H1 (cell line): Measurements from ENCODE around the gene ALOX15. TPM values are rescaled to one million over a fixed set of nuclear protein-coding genes. Genes with fewer than 3 reads are reported as not detected.

Experiments
- CTCF ChIA-PET: fragments of 300-600 bp; sonication (Branson Sonifier 250); formaldehyde crosslinking; loops from one replicate; lab custom pipeline; 2021; ENCODE audit not compliant: partially characterized antibody; lab: Charles Lee
- POLR2A ChIA-PET: fragments of 300-600 bp; sonication (Branson Sonifier 250); formaldehyde crosslinking; loops from one replicate; lab custom pipeline; 2021; ENCODE audit warnings: inconsistent platforms; ENCODE audit not compliant: partially characterized antibody; lab: Charles Lee
- DNase-seq, 2 experiments: peaks; one replicate each; pipeline versions ENCODE4 v3.0.0 to v3.0.0-alpha.2; 2010 to 2022; ENCODE audit warnings: low spot score in 2 of 2, low read depth in 1 of 2, mixed read lengths in 1 of 2
- FAIRE-seq: peaks from 2 replicates; lab custom pipeline; 2011; peaks lifted over from hg19 to GRCh38; lab: Jason Lieb, UNC
- H2AFZ ChIP-seq: 2 replicates; pipeline ENCODE4 v1.8.1; 2012; ENCODE audit warnings: low read length, inconsistent platforms
- H2AK5ac ChIP-seq: 2 replicates; pipeline ENCODE4 v1.6.1; 2013; ENCODE audit warnings: low read depth, low read length
- H2BK120ac ChIP-seq: replicated peaks from 2 replicates; pipeline ENCODE3; 2013; ENCODE audit warnings: low read depth, low read length, inconsistent platforms
- H2BK12ac ChIP-seq: 2 replicates; pipeline ENCODE4 v1.6.1; 2013; ENCODE audit warnings: low read depth, low read length
- H2BK15ac ChIP-seq: 2 replicates; pipeline ENCODE4 v1.6.1; 2013; ENCODE audit warnings: low read length
- H2BK20ac ChIP-seq: 2 replicates; pipeline ENCODE4 v1.6.1; 2013; ENCODE audit warnings: low read length
- H2BK5ac ChIP-seq: 2 replicates; pipeline ENCODE4 v1.6.1; 2013; ENCODE audit warnings: low read depth, low read length
- H3K14ac ChIP-seq: 2 replicates; pipeline ENCODE4 v1.6.1; 2013; ENCODE audit warnings: inconsistent platforms; ENCODE audit not compliant: insufficient read length
- H3K18ac ChIP-seq: 2 replicates; pipeline ENCODE4 v1.6.1; 2013; ENCODE audit warnings: low read length; ENCODE audit errors: extremely low read depth
- H3K23ac ChIP-seq: 2 replicates; pipeline ENCODE4 v1.6.1; 2013; ENCODE audit warnings: inconsistent platforms; ENCODE audit not compliant: insufficient read length
- H3K23me2 ChIP-seq: 2 replicates; pipeline ENCODE4 v1.6.1; 2013; ENCODE audit warnings: low read depth, low read length
- H3K27ac ChIP-seq: 2 replicates; pipeline ENCODE4 v1.6.1; 2011; ENCODE audit warnings: low read depth, low read length, inconsistent platforms
- H3K27me3 ChIP-seq, 4 experiments: replicated peaks in 1 of 4; 1 replicate in 1 of 4; 2 replicates in 3 of 4; pipeline versions ENCODE4 v1.6.1 to v1.8.1; 2011 to 2013; ENCODE audit warnings: low read length in 3 of 4, mild to moderate bottlenecking in 3 of 4, inconsistent platforms in 2 of 4, mixed read lengths in 2 of 4, moderate library complexity in 1 of 4; ENCODE audit not compliant: control insufficient read depth in 3 of 4, insufficient read depth in 3 of 4; ENCODE audit errors: extremely low read depth in 1 of 4
- H3K36me3 ChIP-seq, 4 experiments: 2 replicates each; pipeline versions ENCODE4 v1.6.1 to v1.8.1; 2011 to 2013; ENCODE audit warnings: mild to moderate bottlenecking in 4 of 4, low read length in 3 of 4, moderate library complexity in 2 of 4, control low read depth in 1 of 4, inconsistent platforms in 1 of 4; ENCODE audit not compliant: insufficient read depth in 4 of 4, control insufficient read depth in 2 of 4
- H3K4ac ChIP-seq: replicated peaks from 2 replicates; pipeline ENCODE3; 2013; ENCODE audit warnings: low read length, low read depth, mixed read lengths, inconsistent platforms; ENCODE audit not compliant: insufficient read length
- H3K4me1 ChIP-seq, 4 experiments: replicated peaks in 1 of 4; 1 replicate in 1 of 4; 2 replicates in 3 of 4; pipeline versions ENCODE4 v1.6.1 to v1.8.1; 2011 to 2013; ENCODE audit warnings: low read length in 3 of 4, inconsistent platforms in 2 of 4, mixed read lengths in 1 of 4; ENCODE audit not compliant: insufficient read depth in 4 of 4, control insufficient read depth in 3 of 4
- H3K4me2 ChIP-seq, 2 experiments: 2 replicates each; pipeline versions ENCODE4 v1.6.1 to v1.8.1; 2011 to 2013; ENCODE audit warnings: low read depth in 2 of 2, low read length in 2 of 2, control low read depth in 1 of 2, inconsistent platforms in 1 of 2, mild to moderate bottlenecking in 1 of 2; ENCODE audit not compliant: insufficient read depth in 1 of 2
- H3K4me3 ChIP-seq, 4 experiments: fragments of 200-600, 300-600 bp in 1 of 4; sonication (generic), shearing (Covaris generic), sonication (Bioruptor Twin) in 1 of 4; 2 replicates each; pipeline versions ENCODE4 v1.5.1 to v1.8.1; 2011 to 2016; ENCODE audit warnings: low read length in 4 of 4, low read depth in 3 of 4, control low read depth in 2 of 4, inconsistent platforms in 2 of 4, mild to moderate bottlenecking in 2 of 4, mixed read lengths in 1 of 4, moderate library complexity in 1 of 4; ENCODE audit not compliant: insufficient read depth in 2 of 4; ENCODE audit errors: extremely low read depth in 1 of 4
- H3K56ac ChIP-seq: replicated peaks from 2 replicates; pipeline ENCODE3; 2013; ENCODE audit warnings: low read depth, mild to moderate bottlenecking, mixed read lengths, low read length, inconsistent platforms; ENCODE audit not compliant: insufficient read length
- H3K79me1 ChIP-seq: 2 replicates; pipeline ENCODE4 v1.6.1; 2013; ENCODE audit warnings: low read depth, low read length, control low read depth
- H3K79me2 ChIP-seq, 2 experiments: 2 replicates each; pipeline versions ENCODE4 v1.6.1 to v1.8.1; 2012 to 2013; ENCODE audit warnings: low read length in 2 of 2, mild to moderate bottlenecking in 2 of 2, inconsistent platforms in 1 of 2; ENCODE audit not compliant: insufficient read depth in 2 of 2, control insufficient read depth in 1 of 2
- H3K9ac ChIP-seq, 4 experiments: replicated peaks in 1 of 4; 1 replicate in 1 of 4; 2 replicates in 3 of 4; pipeline versions ENCODE4 v1.6.1 to v1.8.1; 2011 to 2013; ENCODE audit warnings: low read depth in 3 of 4, low read length in 3 of 4, control low read depth in 2 of 4, mild to moderate bottlenecking in 2 of 4, moderate library complexity in 2 of 4, inconsistent platforms in 1 of 4; ENCODE audit errors: extremely low read depth in 1 of 4
- H3K9me3 ChIP-seq, 2 experiments: 2 replicates each; pipeline versions ENCODE4 v1.6.1 to v1.8.1; 2012 to 2013; ENCODE audit warnings: mild to moderate bottlenecking in 2 of 2, moderate library complexity in 2 of 2, control low read depth in 1 of 2, inconsistent platforms in 1 of 2, low read depth in 1 of 2, low read length in 1 of 2, mixed read lengths in 1 of 2; ENCODE audit not compliant: insufficient read depth in 2 of 2
- H4K20me1 ChIP-seq, 2 experiments: replicated peaks in 1 of 2; 2 replicates each; pipeline versions ENCODE3 to v1.8.1; 2011 to 2013; ENCODE audit warnings: inconsistent platforms in 2 of 2, low read length in 2 of 2, mild to moderate bottlenecking in 1 of 2; ENCODE audit not compliant: insufficient read depth in 2 of 2, control insufficient read depth in 1 of 2
- H4K5ac ChIP-seq: 2 replicates; pipeline ENCODE4 v1.6.1; 2013; ENCODE audit warnings: low read length, low read depth, mixed read lengths, inconsistent platforms; ENCODE audit not compliant: insufficient read length
- H4K8ac ChIP-seq: 2 replicates; pipeline ENCODE4 v1.8.0; 2013; ENCODE audit warnings: mild to moderate bottlenecking, moderate library complexity, low read length, inconsistent platforms; ENCODE audit not compliant: insufficient read depth; ENCODE audit errors: extremely low read depth
- H4K91ac ChIP-seq: replicated peaks from 2 replicates; pipeline ENCODE3; 2013; ENCODE audit warnings: low read length, mixed read lengths, inconsistent platforms; ENCODE audit not compliant: insufficient read length
- ASH2L ChIP-seq: fragments of 200-600, 300-600 bp; sonication (generic); IDR thresholded peaks from one replicate; pipeline ENCODE4 v1.7.1; 2017; ENCODE audit warnings: low read length
- CTCF ChIP-seq, 3 experiments: IDR thresholded peaks; 1 replicate in 2 of 3; 2 replicates in 1 of 3; pipeline versions ENCODE4 v1.5.1 to v1.6.1; 2011; ENCODE audit warnings: low read length in 3 of 3, mild to moderate bottlenecking in 3 of 3, inconsistent platforms in 2 of 3, low read depth in 1 of 3, moderate library complexity in 1 of 3; ENCODE audit not compliant: insufficient read depth in 1 of 3; ENCODE audit errors: control extremely low read depth in 1 of 3
- HDAC2 ChIP-seq, 2 experiments: fragments of 300-600 bp in 1 of 2; sonication (generic) in 1 of 2; IDR thresholded peaks; 2 replicates each; pipeline ENCODE4 v1.6.1; 2011 to 2012; ENCODE audit warnings: low read depth in 2 of 2, low read length in 2 of 2, mild to moderate bottlenecking in 2 of 2, moderate library complexity in 2 of 2, borderline replicate concordance in 1 of 2, inconsistent platforms in 1 of 2
- HDAC6 ChIP-seq: IDR thresholded peaks from one replicate; pipeline ENCODE4 v1.7.1; 2012; ENCODE audit warnings: low read depth, mild to moderate bottlenecking, inconsistent platforms, low read length, moderate library complexity
- JUN ChIP-seq: IDR thresholded peaks from 2 replicates; pipeline ENCODE4 v1.6.1; 2011; ENCODE audit warnings: low read depth, mild to moderate bottlenecking, improper control_type of control experiment, low read length
- KDM5A ChIP-seq: fragments of 200-600 bp; IDR thresholded peaks from 2 replicates; pipeline ENCODE4 v1.7.1; 2012; ENCODE audit warnings: mild to moderate bottlenecking, low read length, inconsistent platforms, mixed read lengths
- PHF8 ChIP-seq: fragments of 200-600 bp; sonication (generic); conservative IDR thresholded peaks from 2 replicates; pipeline ENCODE4 v1.7.1; 2012; ENCODE audit warnings: low read depth, mild to moderate bottlenecking, inconsistent platforms, low read length, moderate library complexity
- SAP30 ChIP-seq: fragments of 300-600 bp; sonication (generic); IDR thresholded peaks from 2 replicates; pipeline ENCODE4 v1.7.1; 2012; ENCODE audit warnings: low read length, moderate library complexity, mild to moderate bottlenecking, inconsistent platforms; ENCODE audit not compliant: insufficient read depth, insufficient replicate concordance
- TCF12 ChIP-seq: IDR thresholded peaks from 2 replicates; pipeline ENCODE4 v1.6.1; 2011; ENCODE audit warnings: low read depth, mild to moderate bottlenecking, low read length
- WGBS, 2 experiments: shearing (Covaris generic) in 1 of 2; methylation state at CpG; one replicate each; pipeline versions ENCODE4 v1.1.6 to v1.1.7; 2013 to 2015; ENCODE audit warnings: low lambda C conversion rate in 2 of 2, mixed read lengths in 2 of 2, inconsistent platforms in 1 of 2, low coverage in 1 of 2, missing lambda C conversion rate in 1 of 2; ENCODE audit not compliant: insufficient replicate concordance in 2 of 2, insufficient coverage in 1 of 2, insufficient read length in 1 of 2; ENCODE audit errors: extremely low coverage in 1 of 2, missing lambda C conversion rate in 1 of 2; 5-methylcytosine and 5-hydroxymethylcytosine counted together
- polyA plus RNA-seq, 7 experiments: library from polyadenylated mRNA; depleted of rRNA in 3 of 7; stranded (reverse) in 5 of 7; unstranded in 2 of 7; fragments of >200 nt in 5 of 7; fragments of 200-250 nt in 2 of 7; gene quantifications; 1 replicate in 5 of 7; 2 replicates in 1 of 7; 4 replicates in 1 of 7; pipeline versions ENCODE4 v1.2.1 to v1.2.3, GENCODE V29; 2011 to 2013; ENCODE audit warnings: missing spikeins in 2 of 7, mixed read lengths in 2 of 7
- total RNA-seq: library from RNA; stranded (reverse); fragmentation: NEBNext Ultra II Directional; extraction: Animal tissue kit (Norgen Biotek cat#: 25700); gene quantifications from 2 replicates; pipeline ENCODE4 v1.2.1, GENCODE V29; 2021

The ALOX15 gene
- total and polyA plus RNA-seq, 2 of the 8 experiments (the other 6 are each of a cell fraction or from before 2014, with no cell fraction given) = 1.5 to 1.7 TPM

GRCh38 chr17:4673986-4674684 lies 32.7 kb upstream of the ALOX15 start:
- H2BK120ac ChIP-seq = no peak overlapping the region
- H3K4ac ChIP-seq = no peak overlapping the region
- H3K4me1 ChIP-seq = no peaks in the 10 kb centered on the region
- no peak overlapping the region for H2AFZ ChIP-seq
- H3K36me3 ChIP-seq = peaks cover 36 to 78% (median 71%) of the 10 kb centered on the region in 4 experiments
- H4K20me1 ChIP-seq = peaks cover 8 to 23% of the 10 kb centered on the region in 2 experiments
- ChIA-PET CTCF (interaction anchor here (0.9 to 1.3 kb wide), 2 partner anchors 107 to 109 kb away, joined by 3 to 4 read pairs; no protein-coding TSS in a partner anchor), POLR2A (interaction anchor here (1.0 to 2.1 kb wide), 3 partner anchors 10 to 26 kb away, joined by 3 to 4 read pairs (median 4); no protein-coding TSS in a partner anchor)
- H2BK12ac ChIP-seq = no peak overlapping the region
- DNase-seq (no peak), FAIRE-seq (no peak)
- H3K9ac ChIP-seq = no peak overlapping the region
- H2BK15ac ChIP-seq = no peak overlapping the region
- H3K23ac ChIP-seq = no peak overlapping the region
- H3K79me2 ChIP-seq = no peaks in the 10 kb centered on the region
- H3K4me3 ChIP-seq = no peak overlapping the region
- H3K79me1 ChIP-seq = no peaks in the 10 kb centered on the region
- no peaks in the 10 kb centered on the region for H3K27me3 ChIP-seq
- H2BK20ac ChIP-seq = no peak overlapping the region
- no peaks in the 10 kb centered on the region for H3K23me2 ChIP-seq
- H3K18ac ChIP-seq = no peak overlapping the region
- no peak overlapping the region for H3K14ac ChIP-seq
- H3K56ac ChIP-seq = no peak overlapping the region
- H4K5ac ChIP-seq = no peak overlapping the region
- H2AK5ac ChIP-seq = no peak overlapping the region
- H2BK5ac ChIP-seq = no peak overlapping the region
- H3K9me3 ChIP-seq = no peaks in the 10 kb centered on the region
- WGBS, 2 experiments = 95% methylated on average over 27 of the region's 27 CpGs; no CpG with 5 or more reads in 1 of the 2 experiments
- H4K91ac ChIP-seq = no peak overlapping the region
- H3K27ac ChIP-seq = no peak overlapping the region
- no peak overlapping the region for H4K8ac ChIP-seq
- no peak overlapping the region for H3K4me2 ChIP-seq
- no peak for TF ChIP-seq CTCF (IDR thresholded peaks at IDR 0.05; ENCODE audit: control extremely low read depth in 1 of 3, insufficient read depth in 1 of 3, low read depth in 1 of 3, low read length in 3 of 3)
- no peak for TF ChIP-seq KDM5A
- TF ChIP-seq JUN = no peak
- TF ChIP-seq HDAC2 (IDR thresholded peaks at IDR 0.05; ENCODE audit: borderline replicate concordance in 1 of 2, low read depth in 2 of 2, low read length in 2 of 2) = no peak
- no peak for TF ChIP-seq SAP30
- no peak for TF ChIP-seq PHF8
- no peak for TF ChIP-seq TCF12
- TF ChIP-seq ASH2L = no peak
- TF ChIP-seq HDAC6 = no peak
